Activated naive CD4-positive, alpha-beta T cell treated with anti-CD3 and anti-CD28 coated beads, Interleukin-2, amount 50 U/mL, for 16 hours (primary cell): ENCODE results near the gene NCBP1.

ENCODE experiments used
- DNase-seq: peaks from one replicate; pipeline ENCODE4 v3.0.0-alpha.2; 2020

The NCBP1 gene

DNA sequence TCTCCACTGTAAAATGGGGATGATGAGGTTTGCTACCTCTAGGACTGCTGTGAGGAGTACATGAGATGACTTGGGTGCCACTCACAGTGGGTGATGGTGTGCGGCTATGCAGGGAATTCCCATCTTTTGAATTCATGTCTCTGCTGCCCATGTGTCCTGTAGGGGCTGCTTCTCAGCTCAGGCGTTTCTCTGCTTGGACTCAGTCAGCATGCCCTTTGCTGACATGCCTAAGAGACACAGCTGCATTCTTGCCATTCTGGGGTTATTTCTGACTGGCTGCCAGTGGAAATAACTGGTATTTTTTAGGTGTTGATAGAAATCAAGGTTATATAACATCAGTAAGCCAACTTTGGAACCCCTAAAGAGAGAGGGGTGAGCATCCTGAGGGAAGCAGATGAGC is 87.8 kb downstream of the NCBP1 start:
- no peak for DNase-seq

- no peak for DNase-seq
Measured at GRCh38 chr9:97722331-97722730, 88.7 kb downstream of the NCBP1 start.
